Activated naive CD4-positive, alpha-beta T cell treated with anti-CD3 and anti-CD28 coated beads, Interleukin-2, amount 50 U/mL, for 72 hours (primary cell): ENCODE measurements around the gene SNUPN. TPM values are rescaled to one million over a fixed set of nuclear protein-coding genes. Genes with fewer than 3 reads are reported as not detected.
"Not testable (repeated sequence)": the region's sequence is repeated elsewhere in the genome, so short reads cannot be mapped to it uniquely, and the experiment has no call there.

Experiments
- ATAC-seq, 2 donors: fragments of 150-1000 bp; cut with Tn5 transposase; 2 replicates each; pipeline ENCODE4 v1.10.0; 2021; ENCODE audit warnings: mild to moderate bottlenecking in 2 of 2, moderate library complexity in 2 of 2
- DNase-seq, 2 donors: peaks; one replicate each; pipeline ENCODE4 v3.0.0; 2021 to 2022; ENCODE audit warnings: low spot score in 2 of 2
- H3K27ac Mint-ChIP-seq, 2 donors: one replicate each; pipeline ENCODE4 v1.8.0; 2022; ENCODE audit warnings: mild to moderate bottlenecking in 2 of 2, mixed read lengths in 2 of 2
- H3K36me3 Mint-ChIP-seq, 2 donors: one replicate each; pipeline ENCODE4 v1.8.0; 2022; ENCODE audit warnings: mixed read lengths in 2 of 2
- H3K9me3 Mint-ChIP-seq, 2 donors: one replicate each; pipeline ENCODE4 v1.8.0; 2022; ENCODE audit warnings: mixed read lengths in 2 of 2
- total RNA-seq, 2 donors: library from RNA; stranded (reverse); gene quantifications; one replicate each; pipeline ENCODE4 v1.2.3, GENCODE V29; 2022

The SNUPN gene
- total RNA-seq, 2 donors from 2014 or later = 36.1 to 37.3 TPM

DNA sequence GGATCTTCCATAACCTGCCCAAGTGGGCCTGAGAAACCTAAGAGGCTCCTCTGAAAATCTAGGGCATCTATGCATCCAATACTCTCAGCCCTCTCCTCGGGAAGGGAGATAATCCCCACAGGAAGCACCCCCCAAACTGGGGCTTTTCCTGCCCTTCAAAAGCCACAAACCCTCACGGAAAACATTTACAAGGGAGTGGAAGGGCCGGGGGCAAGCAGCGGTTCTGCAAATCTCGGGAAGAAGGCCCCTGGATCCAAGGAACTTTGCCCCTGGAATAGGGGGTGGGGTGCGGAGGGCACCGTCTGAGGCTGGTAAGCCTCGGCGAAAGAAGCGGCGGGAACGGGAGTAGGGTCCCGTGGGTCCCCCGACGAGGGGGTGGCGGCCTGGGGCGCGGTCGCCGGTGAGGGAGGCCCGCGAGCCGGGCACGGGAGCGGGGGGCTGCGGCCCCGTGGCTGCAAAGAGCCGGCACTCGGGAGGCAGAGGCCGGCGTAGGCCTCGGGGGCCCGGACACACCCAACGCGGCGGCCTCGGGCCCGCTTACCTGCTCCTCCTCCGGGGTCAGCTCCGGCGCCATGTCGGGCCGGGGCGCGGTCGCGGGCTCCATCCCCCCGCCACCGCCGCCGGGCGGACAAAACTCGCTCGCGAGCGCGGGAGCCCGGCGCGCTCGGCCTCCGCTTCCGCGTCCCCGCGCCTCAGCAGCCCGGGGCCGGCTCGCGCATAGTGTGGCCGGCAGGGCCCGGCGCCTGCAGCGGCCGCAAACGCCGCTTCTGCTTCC is 47.2 kb downstream of the SNUPN start:
- peaks cover 5 to 6% of the 10 kb centered on the region in 2 donors for H3K36me3 Mint-ChIP-seq
- DNase-seq = peak; percentile 36 to 55
- H3K27ac Mint-ChIP-seq = peak overlapping the region; percentile 93 to 98
- ATAC-seq = peak; percentile 53
- H3K9me3 Mint-ChIP-seq = no peaks in the 10 kb centered on the region

DNA sequence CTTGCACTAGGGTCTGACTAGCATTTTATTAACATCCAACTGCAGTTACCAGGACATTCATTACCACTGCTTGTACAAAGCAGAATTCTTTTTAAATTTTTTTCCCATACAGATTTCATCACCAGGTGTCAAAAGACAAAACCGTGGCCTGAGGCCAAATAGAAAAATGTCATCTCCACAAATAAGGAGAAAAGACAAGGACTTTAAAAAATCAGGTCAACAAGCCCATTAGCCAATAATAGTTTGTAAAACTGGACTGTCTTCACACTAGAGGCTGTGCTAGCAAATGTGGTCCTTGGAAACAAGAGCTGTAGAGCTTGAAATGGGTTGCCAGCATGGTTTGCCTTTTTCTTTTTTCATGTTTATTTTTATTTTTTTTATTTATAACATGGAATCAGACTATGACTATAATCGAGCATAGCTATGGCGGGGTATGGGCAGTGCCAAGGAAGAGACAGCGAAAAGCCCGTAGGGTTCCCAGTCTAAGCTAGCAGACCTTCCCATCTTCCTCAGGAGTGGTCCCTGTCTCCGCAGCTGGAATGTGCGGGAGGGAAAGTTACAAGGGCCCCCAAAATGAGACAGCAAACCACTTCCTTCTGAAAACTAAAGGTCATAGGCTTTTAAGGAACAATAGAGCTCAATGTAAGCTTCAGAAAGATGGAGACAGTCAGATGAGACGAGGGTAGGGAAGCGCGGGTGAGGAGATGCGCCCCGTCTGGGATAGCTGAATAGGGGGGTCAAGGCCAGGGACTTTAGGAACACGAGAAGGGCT is 47.9 kb downstream of the SNUPN start:
- Mint-ChIP-seq H3K9me3 (no peaks in the 10 kb centered on the region), H3K27ac (peak overlapping the region; percentile 93 to 98), H3K36me3 (peaks cover 5 to 6% of the 10 kb centered on the region in 2 donors)
- DNase-seq = no peak
- ATAC-seq = no peak

DNA sequence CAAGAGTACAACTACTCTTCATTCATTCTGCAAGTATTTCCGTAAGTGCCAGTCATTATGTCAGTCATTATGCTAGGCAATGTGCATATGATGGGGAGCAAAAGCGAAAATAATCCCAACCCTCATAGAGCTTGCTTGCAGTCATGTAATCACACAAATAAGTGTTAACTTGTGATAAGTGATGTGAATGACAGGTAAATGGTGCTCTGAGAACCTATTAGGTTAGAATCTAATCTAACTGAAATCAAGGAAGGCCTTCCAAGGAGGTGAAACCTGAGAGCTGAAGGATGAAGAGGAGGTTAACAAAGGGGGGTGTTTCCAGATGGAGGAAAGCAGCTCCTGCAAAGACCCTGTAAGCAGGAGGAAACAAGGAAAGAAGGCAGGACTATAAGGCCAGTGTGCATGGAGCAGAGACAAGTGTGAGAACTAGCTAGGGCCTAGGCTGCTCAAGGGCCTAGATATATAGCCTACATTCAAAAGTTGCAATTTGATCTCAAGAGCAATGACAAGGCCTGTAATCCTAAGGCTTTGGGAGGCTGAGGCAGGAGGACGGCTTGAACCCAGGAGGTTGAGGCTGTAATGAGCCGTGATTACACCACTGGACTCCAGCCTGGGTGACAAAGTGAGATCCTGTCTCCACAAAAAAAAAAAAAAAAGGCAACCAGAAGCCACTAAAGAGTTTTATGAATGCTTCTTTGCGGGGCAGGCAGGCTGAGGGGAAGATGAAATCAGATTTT is 51.7 kb downstream of the SNUPN start:
- Mint-ChIP-seq H3K9me3 (no peaks in the 10 kb centered on the region), H3K36me3 (peaks cover 5 to 12% of the 10 kb centered on the region in 2 donors), H3K27ac (peak overlapping the region in 1 of 2 donors; percentile 4)

DNA sequence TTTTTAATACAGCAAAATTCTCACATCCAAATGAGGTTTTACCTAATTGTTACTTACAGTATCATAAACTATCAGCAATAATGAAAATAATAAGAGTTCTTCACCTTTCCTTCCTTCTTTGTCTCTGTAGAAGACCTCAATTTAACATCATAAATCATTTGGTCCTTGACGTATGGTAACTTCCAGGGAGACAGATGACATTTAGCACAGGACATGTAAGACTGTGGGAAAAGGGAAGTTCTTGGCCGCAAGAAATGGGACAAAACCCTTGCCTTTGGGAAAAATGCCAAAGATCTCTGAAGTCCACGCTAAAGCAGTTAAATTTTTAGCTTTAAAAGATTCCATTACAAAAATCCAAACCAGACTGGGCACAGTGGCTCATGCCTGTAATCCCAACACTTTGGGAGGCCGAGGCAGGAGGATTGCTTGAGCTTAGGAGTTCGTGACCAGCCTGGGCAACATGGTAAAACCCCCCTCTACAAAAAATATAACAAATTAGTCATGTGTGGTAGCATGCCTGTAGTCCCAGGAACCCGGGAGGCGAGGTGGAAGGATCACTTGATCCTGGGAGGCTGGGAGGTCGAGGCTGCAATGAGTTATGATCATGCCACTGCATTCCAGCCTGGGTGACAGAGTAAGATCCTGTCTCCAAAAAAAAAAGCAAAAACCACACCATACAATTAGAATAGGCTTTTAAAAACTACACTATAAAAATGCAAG is 55.2 kb downstream of the SNUPN start:
- Mint-ChIP-seq H3K27ac (no peak overlapping the region), H3K9me3 (no peaks in the 10 kb centered on the region), H3K36me3 (peaks cover 0 to 5% of the 10 kb centered on the region in 2 donors)
- no peak for ATAC-seq
- no peak for DNase-seq

More for the DNA sequence above, 51.7 kb downstream of the SNUPN start:
- no peak for ATAC-seq
- no peak for DNase-seq

DNA sequence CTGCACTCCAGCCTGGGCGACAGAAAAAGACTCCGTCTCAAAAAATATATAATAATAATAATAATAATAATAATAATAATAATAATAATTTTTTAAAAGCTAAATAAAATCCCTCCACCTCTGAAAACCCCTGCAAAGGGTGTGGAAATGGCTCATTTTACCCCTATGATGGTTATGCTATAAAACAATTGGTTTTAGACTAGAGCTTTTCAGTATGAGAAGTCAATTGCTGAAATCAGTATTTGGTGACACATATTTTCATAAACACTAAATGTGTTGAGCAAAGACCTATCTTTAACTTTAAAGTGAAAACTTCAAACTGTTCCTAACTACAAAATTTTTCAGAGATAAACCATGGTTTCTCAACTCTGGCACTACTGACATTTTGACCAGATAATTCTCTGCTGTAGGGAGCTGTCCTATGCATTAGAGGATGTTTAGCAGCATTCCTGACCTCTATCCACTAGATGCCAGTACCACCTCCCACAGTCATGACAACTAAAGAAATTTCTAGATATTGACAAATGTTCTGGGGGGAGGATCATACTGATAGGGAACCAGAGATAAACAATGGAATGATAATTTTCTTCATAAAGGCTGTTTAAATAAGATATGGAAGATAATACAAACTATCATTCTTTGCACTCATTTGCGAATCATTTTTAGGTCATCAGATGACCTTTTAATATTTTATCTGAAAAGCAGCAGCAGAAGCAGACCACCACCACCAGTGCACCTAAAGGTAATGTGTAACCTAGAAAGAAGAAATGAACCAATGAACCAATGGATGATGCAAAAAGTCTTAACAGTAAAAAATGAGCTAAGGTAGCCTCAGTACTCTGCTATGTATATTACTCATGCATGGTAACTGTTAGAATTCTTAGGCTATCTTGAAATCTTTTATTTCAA is 60.2 kb downstream of the SNUPN start:
- H3K9me3 Mint-ChIP-seq = no peaks in the 10 kb centered on the region
- DNase-seq (no peak), ATAC-seq (peak in 1 of 2 donors; percentile 50)
- no peak overlapping the region for H3K27ac Mint-ChIP-seq
- H3K36me3 Mint-ChIP-seq = peaks cover 0 to 5% of the 10 kb centered on the region in 2 donors

DNA sequence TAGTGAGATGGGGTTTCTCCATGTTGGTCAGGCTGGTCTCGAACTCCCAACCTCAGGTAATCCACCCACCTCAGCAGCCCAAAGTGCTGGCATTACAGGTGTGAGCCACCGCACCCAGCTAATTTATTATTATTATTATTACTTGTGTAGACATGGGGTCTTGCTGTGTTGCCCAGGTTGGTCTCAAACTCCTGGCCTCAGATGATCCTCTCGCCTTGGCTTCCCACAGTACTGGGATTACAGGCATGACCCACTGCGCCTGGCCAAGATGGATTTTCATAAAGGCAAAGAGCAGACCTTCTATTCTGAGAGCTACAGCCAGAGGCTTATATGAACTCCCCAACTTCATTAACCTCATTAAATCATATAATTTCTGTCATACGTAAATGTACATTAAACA is 63.6 kb downstream of the SNUPN start:
- Mint-ChIP-seq H3K27ac (no peak overlapping the region), H3K9me3 (no peaks in the 10 kb centered on the region), H3K36me3 (no peaks in the 10 kb centered on the region)
- DNase-seq = no peak
- ATAC-seq = no peak

DNA sequence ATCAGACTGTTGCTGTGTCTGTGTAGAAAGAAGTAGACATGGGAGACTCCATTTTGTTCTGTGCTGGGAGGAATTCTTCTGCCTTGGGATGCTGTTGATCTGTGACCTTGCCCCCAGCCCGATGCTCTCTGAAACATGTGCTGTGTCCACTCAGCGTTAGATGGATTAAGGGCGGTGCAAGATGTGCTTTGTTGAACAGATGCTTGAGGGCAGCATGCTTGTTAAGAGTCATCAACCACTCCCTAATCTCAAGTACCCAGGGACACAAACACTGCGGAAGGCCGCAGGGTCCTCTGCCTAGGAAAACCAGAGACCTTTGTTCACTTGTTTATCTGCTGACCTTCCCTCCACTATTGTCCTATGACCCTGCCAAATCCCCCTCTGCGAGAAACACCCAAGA is 66.2 kb downstream of the SNUPN start:
- not testable (repeated sequence) for H3K27ac Mint-ChIP-seq, H3K9me3 Mint-ChIP-seq, ATAC-seq, H3K36me3 Mint-ChIP-seq, DNase-seq

DNA sequence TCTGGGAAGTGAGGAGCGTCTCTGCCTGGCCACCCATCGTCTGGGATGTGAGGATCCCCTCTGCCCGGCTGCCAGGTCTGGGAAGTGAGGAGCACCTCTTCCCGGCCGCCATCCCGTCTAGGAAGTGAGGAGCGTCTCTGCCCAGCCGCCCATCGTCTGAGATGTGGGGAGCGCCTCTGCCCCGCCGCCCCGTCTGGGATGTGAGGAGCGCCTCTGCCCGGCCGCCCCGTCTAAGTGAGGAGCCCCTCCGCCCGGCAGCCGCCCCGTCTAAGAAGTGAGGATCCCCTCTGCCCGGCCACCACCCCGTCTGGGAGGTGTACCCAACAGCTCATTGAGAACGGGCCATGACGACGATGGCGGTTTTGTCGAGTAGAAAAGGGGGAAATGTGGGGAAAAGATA is 66.6 kb downstream of the SNUPN start:
- not testable (repeated sequence) for H3K9me3 Mint-ChIP-seq, ATAC-seq

DNA sequence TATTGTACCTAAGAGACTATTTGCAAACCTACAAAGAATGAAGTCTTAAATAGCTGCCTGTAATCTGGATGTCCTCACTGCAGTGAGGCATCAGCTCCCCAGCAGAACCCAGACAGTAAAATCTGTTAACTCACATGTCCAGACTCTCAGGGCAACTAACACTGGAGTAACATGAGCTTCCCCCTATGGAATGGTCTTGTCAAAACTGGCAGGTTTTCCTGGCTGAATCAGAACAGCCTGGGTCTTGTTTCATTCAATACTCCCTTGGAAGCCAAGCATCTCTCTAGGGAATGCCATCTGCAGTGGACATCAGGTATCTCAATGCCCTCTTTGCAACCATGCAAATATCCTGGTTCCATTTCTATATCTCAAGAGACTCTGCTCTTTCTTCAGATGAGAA is 70.8 kb downstream of the SNUPN start:
- no peak for DNase-seq
- no peak for ATAC-seq
- H3K9me3 Mint-ChIP-seq = no peaks in the 10 kb centered on the region
- H3K36me3 Mint-ChIP-seq = no peaks in the 10 kb centered on the region
- H3K27ac Mint-ChIP-seq = no peak overlapping the region

More for the DNA sequence above, 66.6 kb downstream of the SNUPN start:
- DNase-seq, H3K27ac Mint-ChIP-seq, H3K36me3 Mint-ChIP-seq: not testable (repeated sequence)

DNA sequence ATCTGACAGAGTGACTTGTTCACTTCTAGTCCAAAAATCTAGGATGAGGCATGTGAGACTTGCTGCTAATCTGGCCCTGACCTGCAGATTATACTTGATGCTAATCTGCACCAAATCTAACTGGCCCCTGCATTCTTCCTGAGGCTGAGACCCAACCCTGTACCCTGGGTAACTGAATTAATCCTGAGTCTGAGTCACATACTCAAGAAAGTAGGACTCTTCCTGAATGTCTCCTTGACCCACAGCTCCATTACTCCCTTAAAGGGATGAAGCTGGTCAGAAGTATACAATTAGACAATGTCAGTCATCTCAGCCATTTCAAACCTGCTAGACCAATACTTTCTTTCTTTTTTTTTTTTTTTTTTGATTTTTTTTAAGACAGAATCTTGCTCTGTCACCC is 71.9 kb downstream of the SNUPN start:
- Mint-ChIP-seq H3K27ac (no peak overlapping the region), H3K36me3 (no peaks in the 10 kb centered on the region), H3K9me3 (no peaks in the 10 kb centered on the region)
- DNase-seq (no peak), ATAC-seq (no peak)

DNA sequence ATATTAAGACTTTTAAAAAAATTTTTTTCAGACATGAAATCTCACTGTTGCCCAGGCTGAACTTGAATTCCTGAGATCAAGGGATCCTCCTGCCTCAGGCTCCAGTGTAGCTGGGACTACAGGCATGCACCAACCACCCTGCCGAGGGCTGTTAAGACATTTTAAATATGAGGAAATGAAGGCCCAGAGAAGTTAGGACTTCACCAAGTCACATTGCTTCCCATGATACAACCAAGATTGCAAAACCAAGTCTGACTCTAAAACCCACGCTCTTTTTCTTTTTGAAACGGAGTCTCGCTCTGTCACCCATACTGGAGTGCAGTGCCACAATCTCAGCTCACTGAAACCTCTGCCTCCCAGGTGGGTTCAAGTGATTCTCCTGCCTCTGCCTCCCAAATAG is 74.4 kb downstream of the SNUPN start:
- no peak for ATAC-seq
- no peak for DNase-seq
- no peaks in the 10 kb centered on the region for H3K36me3 Mint-ChIP-seq
- H3K27ac Mint-ChIP-seq = no peak overlapping the region
- H3K9me3 Mint-ChIP-seq = no peaks in the 10 kb centered on the region

Other genes starting within 250 kb of the SNUPN start
- 100 to 1,000 TPM; 104 to 123 TPM for gene SIN3A, start 174.0 kb downstream of the SNUPN start, total RNA-seq
- 10 to 100 TPM; 11.6 to 14.4 TPM for gene PTPN9, start 46.4 kb downstream of the SNUPN start, total RNA-seq
- 10 to 100 TPM; 66.5 to 93.8 TPM for gene IMP3, start 14.5 kb upstream of the SNUPN start, total RNA-seq
- 1 to 10 TPM; 3.1 to 4.0 TPM for gene SNX33, start 22.2 kb upstream of the SNUPN start, total RNA-seq
- gene CSPG4, start 87.1 kb upstream of the SNUPN start, total RNA-seq = not detected
- gene UBE2Q2, start 217.7 kb upstream of the SNUPN start, total RNA-seq = 10 to 100 TPM; 15.4 to 17.8 TPM